ENCODE results near the gene MYMX.

DNA sequence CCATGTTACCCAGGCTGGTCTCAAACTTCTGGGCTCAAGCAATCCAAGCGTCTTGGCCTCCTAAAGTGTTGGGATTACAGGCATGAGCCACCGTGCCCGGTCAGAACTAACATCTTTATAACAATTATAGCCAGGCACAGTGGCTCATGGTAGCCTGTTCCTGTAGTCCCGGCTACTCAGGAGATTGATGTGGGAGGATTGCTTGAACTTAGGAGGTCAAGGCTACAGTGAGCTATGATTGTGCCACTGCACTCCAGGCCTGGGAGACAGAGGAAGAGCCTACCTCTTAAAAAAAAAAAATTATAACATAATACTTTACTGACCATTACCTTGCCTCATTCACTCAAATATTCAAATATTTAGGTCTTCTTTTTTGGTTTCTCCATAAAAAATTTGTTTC, 16.8 kb upstream of the MYMX start:
- TF ChIP-seq CTCF (IDR thresholded peaks at IDR 0.05) (no peak), POLR2A (IDR thresholded peaks at IDR 0.05) (no peak)

Measured in esophagus squamous epithelium (tissue), 4 donors.